GM12878 (cell line): ENCODE data around the gene RRAGA.

ENCODE experiments used
- CTCF ChIP-seq, 3 experiments: IDR thresholded peaks in 2 of 3; conservative IDR thresholded peaks in 1 of 3; 2 replicates each; pipeline ENCODE4 v1.5.1; 2011; ENCODE audit warnings: low read depth in 3 of 3, low read length in 3 of 3, mild to moderate bottlenecking in 3 of 3, control low read depth in 2 of 3, moderate library complexity in 2 of 3, inconsistent platforms in 1 of 3, mixed read lengths in 1 of 3; ENCODE audit not compliant: control insufficient read depth in 2 of 3, insufficient read depth in 1 of 3; ENCODE audit errors: extremely low read depth in 1 of 3
- ETV6 ChIP-seq, 2 experiments: fragments of 450-650 bp in 1 of 2; IDR thresholded peaks in 1 of 2; conservative IDR thresholded peaks in 1 of 2; 2 replicates each; pipeline ENCODE4 v1.6.1; 2014; ENCODE audit warnings: antibody characterized with exemption in 1 of 2, borderline replicate concordance in 1 of 2, low read depth in 1 of 2, mild to moderate bottlenecking in 1 of 2, moderate library complexity in 1 of 2
- MYC ChIP-seq: IDR thresholded peaks from 2 replicates; pipeline ENCODE4 v1.6.1; 2011; ENCODE audit warnings: mild to moderate bottlenecking, low read length, moderate library complexity, inconsistent platforms; ENCODE audit not compliant: insufficient read depth, insufficient replicate concordance, insufficient read length, severe bottlenecking
- RAD21 ChIP-seq: IDR thresholded peaks from 2 replicates; pipeline ENCODE4 v1.6.1; 2011; ENCODE audit warnings: mild to moderate bottlenecking, low read depth, low read length, moderate library complexity; ENCODE audit not compliant: insufficient read depth
- RFX5 ChIP-seq: IDR thresholded peaks from 2 replicates; pipeline ENCODE4 v1.6.1; 2011; ENCODE audit warnings: low read depth, low read length, improper control_type of control experiment

- TF ChIP-seq RAD21 (peak; percentile 36; the same call in 1 of the 2 replicates), RFX5 (peak; percentile 78), CTCF (IDR thresholded peaks at IDR 0.05 in 2 of 3, conservative IDR thresholded peaks at IDR 0.05 in 1 of 3; ENCODE audit: control insufficient read depth in 2 of 3, extremely low read depth in 1 of 3, insufficient read depth in 1 of 3, low read depth in 3 of 3, low read length in 3 of 3) (peak; percentile 74 to 89 (median 79)), MYC (no peak), ETV6 (conservative IDR thresholded peaks at IDR 0.05 in 1 of 2, IDR thresholded peaks at IDR 0.05 in 1 of 2; ENCODE audit: borderline replicate concordance in 1 of 2, low read depth in 1 of 2) (no peak)
These were observed at the start of gene RRAGA for GRCh38 chr9:19048966-19049916.
